ENCODE measurements around the gene MPND. TPM values are rescaled to one million over a fixed set of nuclear protein-coding genes. Genes with fewer than 3 reads are reported as not detected.

MPND gene
- total and polyA plus RNA-seq, 2 of the 13 experiments (the other 11 are each of a cell fraction or from before 2014, with no cell fraction given): 10.8 to 15.8 TPM

DNA sequence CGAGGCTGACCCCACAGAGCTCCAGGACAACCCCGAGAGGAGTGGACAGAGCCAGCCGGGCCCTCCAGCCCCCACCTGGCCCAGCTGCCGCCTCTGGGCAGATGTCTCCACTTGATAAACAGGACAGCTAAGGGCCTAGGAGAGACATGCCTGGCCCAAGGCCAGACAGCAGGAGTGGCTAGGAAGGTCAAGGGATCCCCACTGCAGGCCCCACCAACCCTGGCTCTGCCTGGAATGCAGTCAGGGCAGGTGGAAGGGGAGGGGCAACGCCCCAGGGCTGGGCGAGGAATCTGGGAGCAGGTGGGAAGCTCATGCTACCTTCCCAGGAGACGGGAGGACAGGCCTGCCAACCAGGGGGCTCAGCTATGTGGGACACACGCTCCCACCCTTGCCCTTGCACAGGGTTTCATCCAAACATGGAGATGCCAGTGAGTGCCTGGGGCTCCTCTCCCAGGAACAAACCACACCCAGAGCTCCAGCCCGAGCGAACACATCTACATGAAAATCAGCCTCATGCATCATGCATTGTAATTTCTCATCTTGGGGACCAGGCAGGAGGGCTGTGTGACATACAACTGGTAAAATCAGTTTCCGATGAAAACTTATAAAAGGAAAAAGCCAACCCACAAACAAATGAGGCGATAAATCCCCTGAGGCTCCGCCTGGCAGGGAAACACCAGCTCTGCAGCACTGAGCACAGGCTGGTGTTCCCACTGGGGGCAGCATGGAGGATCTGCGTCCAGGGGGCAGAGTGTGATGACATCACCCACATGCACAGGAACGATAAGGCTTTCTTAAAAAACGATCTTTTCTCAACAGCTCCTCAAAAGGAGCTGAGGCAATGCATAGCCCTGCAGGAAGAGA lies 32.0 kb downstream of the MPND start (continued):
- TF ChIP-seq, protein P1, sequence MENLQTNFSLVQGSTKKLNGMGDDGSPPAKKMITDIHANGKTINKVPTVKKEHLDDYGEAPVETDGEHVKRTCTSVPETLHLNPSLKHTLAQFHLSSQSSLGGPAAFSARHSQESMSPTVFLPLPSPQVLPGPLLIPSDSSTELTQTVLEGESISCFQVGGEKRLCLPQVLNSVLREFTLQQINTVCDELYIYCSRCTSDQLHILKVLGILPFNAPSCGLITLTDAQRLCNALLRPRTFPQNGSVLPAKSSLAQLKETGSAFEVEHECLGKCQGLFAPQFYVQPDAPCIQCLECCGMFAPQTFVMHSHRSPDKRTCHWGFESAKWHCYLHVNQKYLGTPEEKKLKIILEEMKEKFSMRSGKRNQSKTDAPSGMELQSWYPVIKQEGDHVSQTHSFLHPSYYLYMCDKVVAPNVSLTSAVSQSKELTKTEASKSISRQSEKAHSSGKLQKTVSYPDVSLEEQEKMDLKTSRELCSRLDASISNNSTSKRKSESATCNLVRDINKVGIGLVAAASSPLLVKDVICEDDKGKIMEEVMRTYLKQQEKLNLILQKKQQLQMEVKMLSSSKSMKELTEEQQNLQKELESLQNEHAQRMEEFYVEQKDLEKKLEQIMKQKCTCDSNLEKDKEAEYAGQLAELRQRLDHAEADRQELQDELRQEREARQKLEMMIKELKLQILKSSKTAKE (CRISPR knock-in tag; IDR thresholded peaks at IDR 0.05; ENCODE audit: borderline replicate concordance): no peak
- no peak for TF ChIP-seq ZNF713 (CRISPR knock-in tag; IDR thresholded peaks at IDR 0.05)
- TF ChIP-seq CEBPG (CRISPR knock-in tag; IDR thresholded peaks at IDR 0.05): peak; percentile 38; the same call in 1 of the 2 replicates
- no peak for TF ChIP-seq PTBP1 (IDR thresholded peaks at IDR 0.05; ENCODE audit: low read depth, low read length, poor library complexity, severe bottlenecking)
- peak; percentile 28; the same call in 1 of the 2 replicates for TF ChIP-seq MYC (CRISPR knock-in tag; IDR thresholded peaks at IDR 0.05; ENCODE audit: borderline replicate concordance)
- TF ChIP-seq, protein P2, sequence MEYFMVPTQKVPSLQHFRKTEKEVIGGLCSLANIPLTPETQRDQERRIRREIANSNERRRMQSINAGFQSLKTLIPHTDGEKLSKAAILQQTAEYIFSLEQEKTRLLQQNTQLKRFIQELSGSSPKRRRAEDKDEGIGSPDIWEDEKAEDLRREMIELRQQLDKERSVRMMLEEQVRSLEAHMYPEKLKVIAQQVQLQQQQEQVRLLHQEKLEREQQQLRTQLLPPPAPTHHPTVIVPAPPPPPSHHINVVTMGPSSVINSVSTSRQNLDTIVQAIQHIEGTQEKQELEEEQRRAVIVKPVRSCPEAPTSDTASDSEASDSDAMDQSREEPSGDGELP (IDR thresholded peaks at IDR 0.05; ENCODE audit: borderline replicate concordance, low read depth): peak; percentile 49; the same call in 1 of the 2 replicates
- TF ChIP-seq HNF4A (CRISPR knock-in tag; IDR thresholded peaks at IDR 0.05): 0 out of 2 replicates have a peak, but pooled peaks have one; percentile 2

All from HepG2 (cell line).